Activated CD4-positive, alpha-beta T cell treated with anti-CD3 and anti-CD28 coated beads, Interleukin-2, Interleukin-6, amounts not matched to agents 100 ng/mL and 50 ng/mL, durations not matched to agents 16 hours and 8 hours (primary cell): ENCODE data around the gene KDM7A.
"Not testable (repeated sequence)": the region's sequence is repeated elsewhere in the genome, so short reads cannot be mapped to it uniquely, and the experiment has no call there.

Experiments
- DNase-seq: peaks from one replicate; pipeline ENCODE4 v3.0.0-alpha.2; 2020

The KDM7A gene

GRCh38 chr7:140176811-140177702, at the start of gene KDM7A:
Gene KDM7A, minus strand, starts transcription at chr7:140176983. Its CDS starts 46 bp downstream, at chr7:140176937.
- DNase-seq, result peak; percentile 92

- DNase-seq, result no peak
Measured at GRCh38 chr7:140225562-140226249, 48.9 kb upstream of the KDM7A start.

GRCh38 chr7:140223515-140224221, 46.9 kb upstream of the KDM7A start:
- peak; percentile 45 for DNase-seq

- DNase-seq, result no peak
Measured at GRCh38 chr7:140222814-140223213, 46.0 kb upstream of the KDM7A start.

- DNase-seq, result no peak
Measured at GRCh38 chr7:140219672-140220524, 43.1 kb upstream of the KDM7A start.

- no peak for DNase-seq
Measured at GRCh38 chr7:140218656-140219055, 41.9 kb upstream of the KDM7A start.

GRCh38 chr7:140217750-140218501, 41.1 kb upstream of the KDM7A start:
- DNase-seq, result no peak

GRCh38 chr7:140215281-140215680, 38.5 kb upstream of the KDM7A start:
- peak; percentile 38 for DNase-seq

GRCh38 chr7:140214075-140214684, 37.4 kb upstream of the KDM7A start:
- peak; percentile 73 for DNase-seq

GRCh38 chr7:140213684-140214074, 36.9 kb upstream of the KDM7A start:
- no peak for DNase-seq

GRCh38 chr7:140212100-140212881, 35.5 kb upstream of the KDM7A start:
- DNase-seq, result peak; percentile 90

GRCh38 chr7:140211698-140212097, 34.9 kb upstream of the KDM7A start:
- DNase-seq, result no peak

- peak; percentile 88 for DNase-seq
Measured at GRCh38 chr7:140209866-140210609, 33.3 kb upstream of the KDM7A start.

- DNase-seq, result peak; percentile 54
Measured at GRCh38 chr7:140206616-140207389, 30.0 kb upstream of the KDM7A start.

GRCh38 chr7:140205600-140205999, 28.8 kb upstream of the KDM7A start:
- DNase-seq, result no peak

GRCh38 chr7:140203556-140203955, 26.8 kb upstream of the KDM7A start:
- DNase-seq, result no peak

GRCh38 chr7:140202942-140203341, 26.2 kb upstream of the KDM7A start:
- not testable (repeated sequence) for DNase-seq

GRCh38 chr7:140201393-140201792, 24.6 kb upstream of the KDM7A start:
- DNase-seq, result no peak
